Measurements from ENCODE around the gene LRRK1. TPM values are rescaled to one million over a fixed set of nuclear protein-coding genes. Genes with fewer than 3 reads are reported as not detected.
A peak's percentile ranks its signal among the peaks of the same experiment; 100 is the strongest.

Gene LRRK1
- total and polyA plus RNA-seq, 2 experiments from 2014 or later: 2.6 to 4.5 TPM

GRCh38 chr15:100890051-100890720, 29.0 kb upstream of the LRRK1 start:
- DNase-seq (ENCODE audit: low spot score): no peak
- Histone ChIP-seq H3F3A (replicated peaks; ENCODE audit: low read depth) (0 out of 2 replicates have a peak, but pooled peaks cover 3% of the 10 kb centered on the region), H4K20me1 (replicated peaks; ENCODE audit: insufficient read depth) (no peaks in the 10 kb centered on the region), H3K27me3 (ENCODE audit: insufficient read depth) (no peaks in the 10 kb centered on the region), H3K36me3 (ENCODE audit: insufficient read depth) (no peaks in the 10 kb centered on the region), H2AFZ (no peak overlapping the region), H3K79me2 (replicated peaks; ENCODE audit: insufficient read depth) (no peaks in the 10 kb centered on the region), H3K4me1 (ENCODE audit: insufficient read depth) (peaks cover 8% of the 10 kb centered on the region), H3K4me3 (no peak overlapping the region), H3K4me2 (peak overlapping the region; percentile 38; the same call in 1 of the 2 replicates), H3K27ac (ENCODE audit: low read depth) (no peak overlapping the region), H3K9me2 (ENCODE audit: insufficient read depth) (no peaks in the 10 kb centered on the region)
- Mint-ChIP-seq H3K27ac (no peak overlapping the region), H3K4me1 (peaks cover 27% of the 10 kb centered on the region), H3K27me3 (ENCODE audit: insufficient read depth, low read depth, poor library complexity) (peaks cover 11% of the 10 kb centered on the region), H3K4me3 (no peak overlapping the region), H3K36me3 (ENCODE audit: low read depth) (no peaks in the 10 kb centered on the region), H3K9me3 (no peaks in the 10 kb centered on the region)
- ATAC-seq: no peak
- TF ChIP-seq ZNF331 (CRISPR knock-in tag; IDR thresholded peaks at IDR 0.05; ENCODE audit: low read depth): no peak

- Mint-ChIP-seq H3K9me3 (no peaks in the 10 kb centered on the region), H3K4me3 (no peak overlapping the region), H3K36me3 (ENCODE audit: low read depth) (no peaks in the 10 kb centered on the region), H3K27ac (no peak overlapping the region), H3K27me3 (ENCODE audit: insufficient read depth, low read depth, poor library complexity) (peaks cover 11% of the 10 kb centered on the region), H3K4me1 (peaks cover 23% of the 10 kb centered on the region)
- H3K27ac ChIP-seq (ENCODE audit: low read depth): no peak overlapping the region
- no peaks in the 10 kb centered on the region for H3K79me2 ChIP-seq (replicated peaks; ENCODE audit: insufficient read depth)
- H3F3A ChIP-seq (replicated peaks; ENCODE audit: low read depth): 0 out of 2 replicates have a peak, but pooled peaks cover under 1% of the 10 kb centered on the region
- H3K9me2 ChIP-seq (ENCODE audit: insufficient read depth): no peaks in the 10 kb centered on the region
- no peak overlapping the region for H3K4me3 ChIP-seq
- ATAC-seq: no peak
- no peak overlapping the region for H2AFZ ChIP-seq
- no peaks in the 10 kb centered on the region for H3K36me3 ChIP-seq (ENCODE audit: insufficient read depth)
- H3K4me2 ChIP-seq: no peak overlapping the region
- H3K4me1 ChIP-seq (ENCODE audit: insufficient read depth): peaks cover 2% of the 10 kb centered on the region
- TF ChIP-seq ZNF331 (CRISPR knock-in tag; IDR thresholded peaks at IDR 0.05; ENCODE audit: low read depth): no peak
- TF ChIP-seq JUNB (IDR thresholded peaks at IDR 0.05; ENCODE audit: unreplicated experiment): no peak
- no peak for TF ChIP-seq CTCF (conservative IDR thresholded peaks at IDR 0.05; ENCODE audit: low read depth in 2 of 2)
- TF ChIP-seq ZNF462 (CRISPR knock-in tag; IDR thresholded peaks at IDR 0.05): no peak
- TF ChIP-seq ZNF114 (CRISPR knock-in tag; IDR thresholded peaks at IDR 0.05): no peak
- TF ChIP-seq NANOG (IDR thresholded peaks at IDR 0.05; ENCODE audit: borderline replicate concordance): no peak
- no peak for TF ChIP-seq STAT1 (IDR thresholded peaks at IDR 0.05; ENCODE audit: unreplicated experiment)
- no peak for DNase-seq (ENCODE audit: low spot score)
- H3K27me3 ChIP-seq (ENCODE audit: insufficient read depth): no peaks in the 10 kb centered on the region
- no peaks in the 10 kb centered on the region for H4K20me1 ChIP-seq (replicated peaks; ENCODE audit: insufficient read depth)
These were observed 28.3 kb upstream of the LRRK1 start for GRCh38 chr15:100890850-100891249.

Data from GM23338 (cell line).